GM19043 (cell line): ENCODE measurements around the gene MTARC1.

ENCODE experiments used
- ATAC-seq: cut with Tn5 transposase; IDR thresholded peaks from one replicate; pipeline ENCODE4 v1.9.1; 2021; ENCODE audit warnings: low read depth; ENCODE audit not compliant: unreplicated experiment

The MTARC1 gene

GRCh38 chr1:220769205-220769604 is 17.5 kb upstream of the MTARC1 start:
- ATAC-seq = no peak

- no peak for ATAC-seq
These were observed 16.3 kb upstream of the MTARC1 start for GRCh38 chr1:220770245-220770913.

DNA sequence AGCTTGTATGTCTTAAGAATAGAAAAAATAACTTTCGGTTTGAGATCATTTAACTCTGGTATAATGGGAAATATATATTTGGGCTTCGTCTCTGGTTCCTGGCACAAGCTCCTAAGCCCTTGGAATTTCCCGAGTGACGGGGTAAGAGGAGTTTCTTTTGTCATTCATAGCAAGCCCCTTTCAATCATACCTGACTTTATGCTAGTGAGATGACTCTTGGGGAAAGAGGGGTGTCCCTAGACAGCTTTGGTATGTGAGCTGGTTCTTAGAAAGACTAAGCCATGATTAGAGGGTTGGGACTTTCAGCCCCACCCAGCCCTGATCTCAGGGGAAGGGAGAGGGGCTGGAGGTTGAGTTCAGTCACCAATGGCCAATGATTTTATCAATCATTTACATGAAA is 13.9 kb upstream of the MTARC1 start:
- ATAC-seq = no peak

GRCh38 chr1:220775240-220775853 is 11.4 kb upstream of the MTARC1 start:
- ATAC-seq = no peak

DNA sequence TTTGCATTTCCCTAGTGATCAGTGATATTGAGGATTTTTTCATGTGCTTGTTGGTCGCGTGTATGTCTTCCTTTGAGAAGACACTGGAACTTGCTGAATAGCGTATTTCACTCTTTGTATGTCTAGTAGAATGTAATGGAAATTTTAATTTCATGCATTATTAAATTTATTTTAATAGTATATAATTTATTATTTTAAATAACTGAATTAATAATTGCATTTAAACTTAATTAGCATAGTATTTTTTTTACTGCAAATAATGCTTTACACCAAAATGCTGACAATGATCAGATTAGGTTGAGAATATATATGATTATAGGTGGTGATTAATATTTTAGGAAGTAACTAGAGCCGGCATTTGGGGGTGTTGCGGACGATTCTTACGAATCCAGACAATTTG is 10.5 kb upstream of the MTARC1 start:
- ATAC-seq = no peak

GRCh38 chr1:220776720-220777326 is 9.9 kb upstream of the MTARC1 start:
- peak; percentile 81 for ATAC-seq

DNA sequence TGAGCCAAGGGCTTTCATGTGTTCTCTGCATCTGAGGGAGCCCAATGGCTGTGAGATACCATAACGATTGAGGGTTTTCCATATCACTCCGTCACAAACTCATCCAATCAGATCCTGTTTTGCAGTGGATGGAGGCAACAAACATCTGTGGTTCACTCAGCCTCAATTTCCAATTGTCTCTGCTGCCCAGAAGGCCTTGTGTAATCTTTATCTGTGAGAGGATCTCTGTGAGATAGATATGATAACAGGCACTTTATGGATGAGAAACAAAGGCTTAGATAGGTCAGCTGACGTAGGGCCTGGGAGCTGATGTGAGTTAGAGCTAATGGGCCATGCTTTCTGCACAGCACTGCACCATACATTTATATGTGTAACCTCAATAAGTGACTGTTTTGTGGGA is 3.3 kb upstream of the MTARC1 start:
- no peak for ATAC-seq

DNA sequence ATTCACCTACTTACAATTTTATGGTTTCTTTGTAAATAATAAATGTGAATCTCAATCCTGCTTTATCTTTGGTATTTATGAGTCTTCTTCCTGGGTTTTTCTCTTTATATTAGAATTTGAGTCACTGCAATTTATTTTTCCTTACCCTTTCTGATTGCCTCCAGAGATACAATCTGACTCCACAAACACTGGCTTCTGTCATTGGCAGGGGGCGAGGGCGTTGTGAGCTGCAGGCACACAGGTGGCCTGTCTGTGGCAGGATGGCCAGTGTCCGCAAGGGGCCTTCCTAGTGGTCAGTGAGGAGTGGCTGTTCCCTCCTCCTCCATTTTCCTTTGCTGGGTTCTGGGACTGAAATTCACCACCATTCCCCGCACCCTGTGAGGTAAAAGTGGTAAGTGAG is 2.0 kb upstream of the MTARC1 start:
- ATAC-seq = no peak

DNA sequence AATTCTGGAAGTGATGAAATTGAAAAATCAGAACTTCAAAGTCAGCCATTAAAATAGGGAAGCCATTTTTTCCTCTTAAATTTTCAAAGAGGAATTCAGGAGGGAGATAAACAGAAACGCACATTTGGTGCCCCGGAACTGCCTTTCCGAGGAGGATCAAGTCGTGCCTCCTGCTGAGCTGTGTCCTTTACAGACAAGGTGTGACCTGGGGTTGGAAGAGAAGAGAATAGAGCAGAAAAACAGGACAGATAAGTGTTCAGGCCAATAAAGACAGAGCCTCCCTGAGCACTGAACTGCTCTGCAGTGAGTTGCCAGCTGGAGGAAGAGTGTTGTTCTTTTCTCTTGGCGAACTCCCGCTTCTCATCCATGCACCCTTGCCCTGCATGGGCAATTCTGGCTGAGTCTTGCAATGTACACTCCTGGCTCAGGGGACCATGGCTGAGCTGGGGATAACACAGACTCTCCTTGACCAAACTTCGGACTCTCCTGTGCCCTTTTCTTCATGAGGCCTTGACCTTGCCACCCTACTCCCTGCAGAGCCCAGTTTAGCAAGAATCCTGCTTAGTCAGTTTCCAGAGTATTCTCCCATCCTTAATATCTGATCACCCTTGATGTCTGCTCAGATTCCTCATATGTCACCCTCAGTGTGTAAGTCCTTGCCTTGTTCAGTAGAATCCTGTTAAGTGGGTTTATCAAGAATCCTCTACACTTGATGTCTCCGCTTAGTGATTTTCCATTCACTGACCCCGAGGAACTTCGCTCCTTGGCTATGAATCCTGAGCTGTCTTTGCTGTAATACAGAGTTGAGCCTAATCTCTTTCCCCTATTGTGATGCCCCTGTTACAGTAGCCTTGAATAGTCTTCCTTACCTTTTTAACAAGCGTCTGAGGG is 1.3 kb upstream of the MTARC1 start:
- no peak for ATAC-seq

GRCh38 chr1:220786057-220786336 is 716 bp upstream of the MTARC1 start:
- ATAC-seq = peak; percentile 26

GRCh38 chr1:220787069-220787619 is 431 bp downstream of the MTARC1 start:
- ATAC-seq = no peak

DNA sequence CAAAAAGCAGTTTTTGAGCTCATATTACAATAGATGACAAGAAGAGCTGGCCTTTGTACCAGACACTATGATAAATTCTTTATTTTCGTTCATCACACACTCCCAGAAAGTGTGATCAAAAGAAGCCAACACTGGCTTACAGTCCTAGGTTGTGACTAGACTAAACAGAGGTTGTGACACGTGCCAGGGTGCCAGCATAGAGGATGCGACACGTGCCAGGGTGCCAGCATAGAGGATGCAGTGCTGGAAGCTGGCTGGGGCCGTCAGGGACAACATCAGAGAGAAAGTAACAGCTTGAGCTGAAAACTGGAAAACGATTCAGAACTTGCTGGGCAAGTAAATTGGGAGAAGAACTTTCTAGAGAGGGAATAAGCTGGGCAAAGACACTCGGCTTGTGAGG is 2.2 kb downstream of the MTARC1 start:
- ATAC-seq = no peak

- ATAC-seq = no peak
These were observed 2.9 kb downstream of the MTARC1 start for GRCh38 chr1:220789532-220790147.

DNA sequence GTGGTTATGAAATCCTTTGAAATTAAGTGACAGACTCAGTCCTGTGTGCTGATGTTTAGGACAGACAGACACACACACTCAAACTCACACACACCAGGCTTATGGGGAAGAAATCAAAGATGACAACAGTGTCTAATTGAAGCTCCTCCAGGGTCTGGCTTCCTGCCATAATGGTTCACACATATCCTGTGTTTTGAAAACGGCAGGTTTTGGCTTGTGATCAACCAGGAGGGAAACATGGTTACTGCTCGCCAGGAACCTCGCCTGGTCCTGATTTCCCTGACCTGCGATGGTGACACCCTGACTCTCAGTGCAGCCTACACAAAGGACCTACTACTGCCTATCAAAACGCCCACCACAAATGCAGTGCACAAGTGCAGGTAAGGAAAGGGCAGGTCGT is 4.6 kb downstream of the MTARC1 start:
- no peak for ATAC-seq

GRCh38 chr1:220791956-220792355 is 5.2 kb downstream of the MTARC1 start:
- no peak for ATAC-seq

DNA sequence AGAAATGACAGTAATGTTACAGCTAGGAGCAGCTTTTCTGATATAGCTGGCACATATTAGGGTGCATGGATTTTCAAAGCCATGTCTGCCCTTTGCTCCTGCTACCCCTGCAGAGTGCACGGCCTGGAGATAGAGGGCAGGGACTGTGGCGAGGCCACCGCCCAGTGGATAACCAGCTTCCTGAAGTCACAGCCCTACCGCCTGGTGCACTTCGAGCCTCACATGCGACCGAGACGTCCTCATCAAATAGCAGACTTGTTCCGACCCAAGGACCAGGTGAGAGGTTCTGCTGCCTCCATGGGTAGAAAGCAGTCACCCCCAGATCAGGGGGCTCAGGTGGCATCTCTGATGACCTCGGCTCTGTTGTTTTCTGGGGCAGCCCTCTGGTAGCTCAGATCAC is 9.8 kb downstream of the MTARC1 start:
- ATAC-seq = no peak

- ATAC-seq = no peak
These were observed 10.3 kb downstream of the MTARC1 start for GRCh38 chr1:220797044-220797443.

DNA sequence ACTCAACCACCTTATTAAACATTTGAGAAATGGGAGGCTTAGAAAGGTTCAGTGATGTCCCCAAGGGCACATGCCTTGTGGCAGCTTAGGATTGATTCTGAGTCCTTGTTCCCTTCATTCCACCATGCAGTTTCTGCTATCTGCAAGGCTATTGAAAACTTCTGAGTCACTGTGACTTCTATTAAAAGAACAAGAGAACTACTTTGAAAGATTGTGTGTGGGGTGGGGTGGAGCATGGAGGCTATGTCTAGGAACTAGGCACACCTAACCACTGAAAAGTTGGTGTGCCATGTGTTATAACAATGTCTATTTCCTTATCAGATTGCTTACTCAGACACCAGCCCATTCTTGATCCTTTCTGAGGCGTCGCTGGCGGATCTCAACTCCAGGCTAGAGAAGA is 10.8 kb downstream of the MTARC1 start:
- ATAC-seq = no peak

DNA sequence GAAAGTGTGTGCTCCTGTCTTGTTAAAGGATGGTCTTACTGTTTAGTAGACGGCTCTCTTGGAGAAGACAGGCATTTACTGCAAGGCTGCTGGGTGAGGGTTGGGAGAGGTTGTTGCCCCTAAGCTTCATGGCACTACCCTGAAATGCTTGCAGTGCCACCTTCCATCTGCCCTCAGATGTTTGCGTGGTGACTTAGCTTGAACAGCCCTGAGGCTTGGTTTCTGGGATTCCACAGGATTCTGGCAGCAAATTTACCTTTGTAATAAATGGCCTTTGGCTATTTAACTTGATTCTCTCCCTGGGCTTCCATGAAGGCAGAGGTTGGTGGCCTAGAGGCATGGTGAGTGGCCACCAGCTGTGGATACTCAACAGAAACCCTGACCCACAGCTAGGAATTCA is 11.6 kb downstream of the MTARC1 start:
- no peak for ATAC-seq

GRCh38 chr1:220800262-220800661 is 13.5 kb downstream of the MTARC1 start:
- no peak for ATAC-seq
